HG03135 (cell line): ENCODE data around the gene DNER.
"Not testable (repeated sequence)": the region's sequence is repeated elsewhere in the genome, so short reads cannot be mapped to it uniquely, and the experiment has no call there.

ENCODE experiments used
- ATAC-seq: cut with Tn5 transposase; IDR thresholded peaks from one replicate; pipeline ENCODE4 v1.9.1; 2021; ENCODE audit warnings: mild to moderate bottlenecking, moderate library complexity; ENCODE audit not compliant: unreplicated experiment

Gene DNER

DNA sequence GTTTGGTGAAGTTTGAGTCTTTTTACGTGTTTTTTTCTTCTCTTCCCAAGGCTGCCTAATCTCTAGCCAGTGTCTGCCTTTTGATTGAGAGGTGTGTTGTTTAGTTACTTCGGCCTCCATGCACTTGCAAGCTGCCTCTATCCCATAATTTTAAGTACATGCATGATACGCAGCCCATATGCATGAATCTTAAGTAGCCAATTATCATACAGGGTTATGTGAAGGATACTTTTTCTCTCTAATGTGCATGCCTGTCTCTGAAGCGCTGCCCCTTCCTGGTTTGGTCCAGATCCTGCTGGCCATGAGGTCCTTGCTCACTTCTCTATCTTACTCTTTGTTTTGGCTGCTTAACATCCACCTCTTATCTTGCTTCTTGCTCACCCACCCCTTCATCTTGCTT lies 369.4 kb downstream of the DNER start:
- ATAC-seq: no peak

DNA sequence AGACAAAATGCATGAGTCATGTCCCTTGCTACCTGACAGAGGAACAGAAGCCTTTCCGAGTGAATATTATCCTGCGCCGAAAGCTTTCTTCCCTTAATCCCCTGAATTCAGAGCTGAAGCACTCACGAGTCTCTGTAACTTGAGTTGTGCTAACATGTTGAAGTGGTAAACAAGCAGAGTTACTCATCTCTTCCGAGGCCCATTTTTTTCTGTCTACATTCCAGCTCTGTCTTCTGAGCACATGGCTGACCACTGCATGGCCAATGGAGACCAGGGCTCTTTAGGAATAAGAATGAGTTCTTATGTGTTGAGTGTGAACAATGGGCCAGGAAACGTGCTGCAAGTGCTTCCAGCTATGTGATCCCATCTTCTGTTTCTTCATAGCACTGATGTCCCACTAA lies 370.2 kb downstream of the DNER start:
- ATAC-seq: no peak

DNA sequence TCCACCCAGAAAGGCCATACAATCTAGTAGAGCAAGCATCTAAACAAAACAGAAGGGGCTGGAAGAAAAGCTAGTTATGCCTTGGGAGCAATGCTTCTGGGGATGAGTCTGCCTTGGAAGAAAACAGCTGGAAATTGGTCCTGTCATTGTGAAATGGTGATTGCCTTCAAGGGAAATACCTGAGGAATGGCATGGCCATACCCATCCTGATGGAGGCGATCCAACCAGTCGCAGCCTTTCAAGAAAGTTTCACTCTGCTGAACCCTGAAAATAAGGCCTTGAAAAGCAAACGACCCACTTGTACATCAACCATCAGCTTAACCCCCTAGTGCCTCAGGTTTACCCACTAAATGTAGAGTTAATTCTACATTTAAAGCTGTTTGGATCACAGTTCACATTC lies 370.7 kb downstream of the DNER start:
- no peak for ATAC-seq

DNA sequence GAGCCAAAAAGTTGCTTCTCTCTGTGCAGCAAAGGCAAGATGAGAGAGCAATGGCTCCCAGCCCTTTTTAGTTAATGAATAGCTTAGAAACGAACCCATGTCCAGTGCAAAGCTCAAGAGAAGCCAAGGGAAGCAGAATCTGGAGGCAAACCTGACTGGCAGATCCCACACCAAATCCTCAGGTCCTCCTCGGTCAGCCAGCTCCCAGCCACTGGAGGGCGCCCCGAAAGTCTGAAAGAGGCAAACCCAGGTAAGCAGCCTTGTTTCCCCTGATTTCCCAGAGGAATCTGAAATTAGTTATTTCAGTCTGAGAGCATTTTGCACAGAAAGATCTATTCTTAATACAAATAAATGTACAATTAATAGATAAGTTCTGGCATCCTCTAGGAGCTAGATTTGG lies 372.0 kb downstream of the DNER start:
- ATAC-seq: no peak

DNA sequence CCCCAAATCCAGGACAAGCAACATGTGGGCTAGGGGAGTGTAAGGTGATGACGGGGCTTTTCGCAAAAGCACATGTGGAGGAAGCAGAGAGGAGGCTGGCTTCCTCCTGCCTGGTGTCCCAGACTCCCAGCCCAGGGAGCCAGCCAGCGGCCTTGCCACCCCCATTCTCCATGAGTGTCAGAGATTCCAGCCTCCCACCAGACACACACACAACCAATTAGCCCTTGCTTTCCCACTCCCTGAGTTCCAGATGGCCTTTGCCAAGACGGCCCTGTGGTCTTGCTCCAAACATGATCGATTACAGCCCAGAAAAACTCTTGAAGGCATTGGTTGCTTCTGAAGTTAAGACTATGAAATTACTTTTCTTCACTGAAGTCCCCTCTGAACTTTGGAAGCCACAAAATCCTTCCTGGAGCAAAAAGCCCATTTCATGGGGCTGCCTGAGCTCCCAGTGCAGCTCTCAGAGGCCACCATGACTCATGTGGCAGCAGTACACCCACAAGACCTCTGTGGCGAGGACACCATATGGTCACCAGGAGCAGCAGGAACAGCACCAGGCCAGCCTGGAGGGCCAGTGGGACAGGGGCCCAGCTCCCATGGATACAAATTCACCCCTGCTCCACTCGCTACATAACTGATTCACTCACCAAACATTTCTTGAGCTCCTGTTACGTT lies 374.1 kb downstream of the DNER start:
- ATAC-seq: no peak

DNA sequence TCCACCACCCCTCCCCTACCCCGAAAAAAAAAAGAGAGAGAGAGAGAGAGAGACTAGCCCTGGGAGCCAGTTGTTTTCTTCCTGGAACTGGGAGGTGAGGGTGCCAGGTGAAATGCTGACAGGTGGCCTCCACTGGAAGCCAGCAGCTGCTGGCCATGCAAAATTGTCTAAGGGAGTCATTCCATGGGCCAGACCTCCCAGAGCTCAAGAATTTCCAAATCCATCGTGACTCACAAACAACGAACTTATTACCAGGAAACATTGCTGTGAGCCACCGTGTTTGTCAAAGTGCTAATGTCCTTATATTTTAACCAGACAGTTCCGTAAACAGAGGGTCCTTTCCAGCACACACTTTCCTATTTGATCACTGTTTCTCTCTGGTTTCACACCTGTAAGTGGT lies 374.7 kb downstream of the DNER start:
- no peak for ATAC-seq

DNA sequence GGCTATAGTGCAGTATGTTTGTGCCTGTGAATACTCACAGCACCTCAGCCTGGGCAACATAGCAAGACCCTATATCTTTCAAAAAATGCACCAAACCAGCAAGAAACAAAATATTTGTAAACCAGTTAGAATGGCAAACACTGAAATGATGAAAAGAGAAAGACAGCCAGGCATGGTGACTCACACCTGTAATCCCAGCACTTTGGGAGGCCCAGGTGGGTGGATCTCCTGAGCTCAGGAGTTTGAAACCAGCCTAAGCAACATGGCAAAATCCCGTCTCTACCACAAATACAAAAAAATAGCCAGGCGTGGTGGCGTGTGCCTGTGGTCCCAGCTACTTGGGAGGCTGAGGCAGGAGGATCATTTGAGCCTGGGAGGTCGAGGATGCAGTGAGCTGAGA lies 375.2 kb downstream of the DNER start:
- not testable (repeated sequence) for ATAC-seq

DNA sequence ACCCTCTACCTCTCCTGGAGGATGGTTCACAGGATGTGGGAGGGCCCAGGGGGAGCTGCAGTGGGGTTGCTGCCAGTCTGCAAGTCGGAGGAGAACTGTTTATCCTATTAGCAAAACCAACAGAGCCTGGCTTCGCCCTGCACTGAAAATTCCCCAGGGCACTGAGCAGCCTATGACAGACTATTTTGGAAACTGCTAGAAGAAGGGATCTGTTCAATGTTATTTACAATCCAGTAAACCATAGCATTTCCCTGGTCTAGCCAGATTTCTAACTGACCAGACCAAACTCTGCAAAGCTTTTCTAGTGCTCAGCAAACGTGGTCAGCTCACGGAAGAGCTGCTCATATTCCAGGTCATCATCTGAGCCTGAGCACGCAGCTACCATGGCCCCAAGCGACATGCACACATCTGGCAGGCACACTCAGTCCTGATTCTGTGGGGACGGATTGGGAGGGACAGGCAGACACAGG lies 378.4 kb downstream of the DNER start:
- ATAC-seq: no peak

DNA sequence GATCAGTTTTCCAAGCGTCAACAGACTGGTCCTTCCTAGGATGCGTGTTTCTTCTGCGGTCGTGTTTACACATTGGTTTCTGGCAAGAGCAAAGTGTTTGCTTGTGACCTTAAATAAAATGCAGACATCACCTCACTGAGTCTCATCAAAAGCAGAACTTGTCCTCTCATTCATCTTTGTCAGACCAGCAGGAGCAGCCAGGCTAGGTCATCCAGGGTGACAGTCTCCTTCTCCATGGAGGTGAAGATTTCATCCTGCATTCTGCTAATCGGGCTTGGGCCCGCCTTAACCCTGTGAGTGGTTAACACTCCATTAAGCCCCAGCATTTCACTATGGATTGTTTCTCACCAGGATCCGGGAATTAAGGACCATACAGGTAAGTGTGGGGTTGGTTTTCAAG lies 379.0 kb downstream of the DNER start:
- ATAC-seq: no peak

DNA sequence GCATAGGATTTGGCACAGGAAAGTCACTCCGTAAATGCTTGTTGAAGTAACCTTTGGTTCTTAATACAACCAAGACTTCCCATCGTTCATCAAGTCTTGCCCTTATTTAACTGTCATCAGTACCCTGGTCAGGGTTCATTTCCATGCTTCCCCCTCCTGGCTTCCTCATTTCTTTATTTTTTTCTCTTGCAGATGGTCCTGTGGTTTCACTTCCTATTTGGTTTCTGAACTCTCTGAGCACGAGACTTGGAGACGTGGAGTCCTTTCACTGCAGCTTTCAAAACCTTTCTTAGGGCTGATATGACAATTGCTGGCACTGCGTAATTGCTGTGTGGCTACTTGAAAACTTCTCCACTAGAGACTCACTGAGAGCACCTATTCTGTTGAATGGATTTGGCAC lies 383.4 kb downstream of the DNER start:
- no peak for ATAC-seq

DNA sequence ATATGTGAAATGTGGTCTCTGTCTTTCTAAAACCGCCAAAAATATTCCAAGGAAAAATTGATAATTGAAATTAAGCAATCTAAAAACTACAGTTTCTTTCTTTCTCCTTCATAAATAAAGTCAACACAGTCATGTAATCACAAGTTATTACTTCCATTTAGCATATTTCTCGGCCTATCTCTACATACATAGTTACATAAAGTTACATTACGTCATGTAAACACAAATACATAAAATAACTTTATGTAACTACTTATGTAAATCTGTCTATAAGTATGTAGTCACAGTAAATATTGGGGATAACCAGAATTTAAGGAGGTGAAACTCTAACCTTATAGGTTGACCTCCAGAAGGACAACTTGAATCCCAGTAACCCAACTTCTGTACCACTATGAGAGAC lies 394.8 kb downstream of the DNER start:
- ATAC-seq: no peak

DNA sequence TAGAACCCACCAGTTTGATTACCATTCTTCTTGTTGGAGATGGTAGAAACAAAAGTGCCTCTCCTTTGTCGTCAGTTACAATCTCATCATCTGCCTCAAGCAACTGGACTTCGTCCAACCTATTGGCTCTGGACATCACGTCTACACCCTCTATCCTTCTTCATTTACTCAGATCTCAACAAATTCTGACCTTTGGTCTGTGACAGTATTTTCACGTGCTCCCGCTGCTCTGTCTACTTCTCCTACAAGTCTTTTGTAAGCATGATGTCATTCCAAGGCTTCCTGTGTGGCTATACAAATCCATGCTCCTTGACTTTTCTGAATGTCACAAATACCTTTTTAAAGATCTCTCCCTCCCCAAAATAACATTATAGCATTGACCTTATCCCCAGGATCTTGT lies 400.2 kb downstream of the DNER start:
- ATAC-seq: no peak

DNA sequence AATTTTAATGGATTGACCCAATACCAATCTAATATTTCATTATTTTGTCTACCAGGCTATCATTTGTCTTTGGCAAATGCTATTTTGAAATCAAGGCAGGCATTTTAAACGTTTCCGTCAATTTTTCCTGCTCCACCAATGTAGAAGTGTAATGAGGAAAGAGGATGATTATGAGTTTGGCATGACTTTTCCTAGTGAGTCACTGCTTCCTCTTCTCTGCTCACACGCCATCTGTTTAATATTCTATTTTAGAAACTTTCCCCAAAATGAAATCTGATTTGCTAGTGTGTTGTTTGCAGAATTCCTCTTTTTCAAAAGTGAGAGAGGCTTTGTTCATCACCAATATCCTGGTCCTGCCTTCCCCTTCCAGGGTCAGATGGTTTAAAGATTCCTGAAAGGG lies 400.8 kb downstream of the DNER start:
- ATAC-seq: no peak
